Kasumi-1 (cell line): ENCODE results near the gene STX12.
"Not testable (repeated sequence)": the region's sequence is repeated elsewhere in the genome, so short reads cannot be mapped to it uniquely, and the experiment has no call there.

Source experiments
- DNase-seq, 2 experiments: peaks; one replicate each; lab custom pipeline; 2025; lab: John Stamatoyannopoulos, UW

The STX12 gene

GRCh38 chr1:27830621-27831440 lies 57.8 kb downstream of the STX12 start, which contains the start of gene PPP1R8:
TSS of gene PPP1R8 (plus strand) at chr1:27830782. CDS start at chr1:27830836, 54 bp downstream.
- peak; percentile 95 to 97 for DNase-seq

DNA sequence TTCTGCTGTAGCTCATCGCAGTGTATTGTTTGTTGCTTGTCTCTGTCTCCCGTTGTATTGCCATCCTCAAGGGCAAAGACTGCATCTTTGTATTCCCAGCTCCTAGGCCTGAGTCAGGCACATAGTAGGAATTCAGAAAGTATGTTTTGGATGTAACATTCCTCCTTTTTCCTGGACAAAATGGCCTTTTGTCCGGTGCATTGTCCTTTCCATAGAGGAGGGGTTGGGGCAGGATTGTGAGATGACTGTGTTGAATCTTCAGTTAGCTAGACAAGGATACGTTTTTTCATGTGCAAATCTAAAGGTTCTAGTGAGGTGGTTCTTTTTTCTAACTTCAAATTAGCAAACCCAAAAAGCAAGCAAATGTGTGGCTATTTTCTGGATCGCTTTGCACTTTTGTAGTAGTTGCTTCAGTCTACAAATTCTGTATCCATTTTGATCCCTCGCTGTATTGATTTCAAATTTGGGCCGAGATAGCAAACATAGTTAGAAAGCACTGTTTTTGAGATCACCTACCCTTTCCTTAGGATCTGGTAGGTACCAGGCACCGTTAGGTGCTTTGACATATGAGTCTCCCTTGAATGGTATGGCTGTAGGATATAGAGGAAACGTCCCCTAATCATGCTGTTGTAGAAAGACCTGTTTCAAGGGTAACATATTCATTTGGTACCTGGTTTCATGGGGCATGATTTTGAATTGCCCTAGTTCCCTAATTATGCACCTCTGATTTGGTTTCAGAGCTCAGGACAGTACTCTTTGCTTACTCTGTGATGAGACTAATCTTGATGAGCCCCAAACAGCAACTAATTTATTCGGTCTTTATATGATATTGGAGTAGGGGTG lies 58.8 kb downstream of the STX12 start:
- peak in 1 of 2 experiments; percentile 4 for DNase-seq

- no peak for DNase-seq
Observed at GRCh38 chr1:27832762-27833161, 59.7 kb downstream of the STX12 start.

DNA sequence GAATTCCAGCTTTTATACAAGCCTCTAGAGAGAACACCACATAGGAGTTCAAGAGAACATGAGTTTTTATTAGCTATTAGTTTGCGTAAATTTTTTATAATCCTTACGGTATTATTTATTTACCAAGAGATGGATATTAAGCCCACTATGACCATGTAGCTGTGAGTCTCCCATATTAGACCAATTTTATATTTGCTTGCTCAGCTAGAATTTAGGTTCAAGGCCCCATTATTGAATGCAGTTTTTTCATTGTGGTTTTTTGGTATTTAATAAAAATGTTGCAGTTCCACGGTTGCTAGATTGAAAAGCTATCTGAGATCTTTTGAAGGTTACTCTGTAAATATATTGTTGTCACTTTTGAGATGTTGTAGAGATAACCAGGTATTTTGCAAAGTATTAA lies 60.5 kb downstream of the STX12 start:
- no peak for DNase-seq

DNA sequence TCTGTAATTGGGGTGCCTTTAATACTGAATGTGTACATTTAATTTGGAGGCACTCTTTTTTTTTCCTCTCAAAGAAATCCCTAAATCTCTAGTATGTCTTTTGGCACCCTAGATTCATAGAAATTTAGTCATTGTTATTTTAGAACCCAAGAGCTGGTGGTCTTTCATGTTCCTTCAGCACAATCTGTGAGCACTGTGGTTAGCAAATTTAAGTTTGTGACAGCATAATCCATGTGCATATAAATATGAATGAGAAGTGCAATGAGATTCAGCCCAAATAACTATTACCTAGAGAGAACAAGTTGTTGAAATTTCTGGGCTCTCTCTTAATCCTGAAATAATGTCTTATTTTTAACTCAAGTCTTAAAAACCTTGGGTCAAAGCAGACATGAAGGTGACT lies 62.0 kb downstream of the STX12 start:
- no peak for DNase-seq

DNA sequence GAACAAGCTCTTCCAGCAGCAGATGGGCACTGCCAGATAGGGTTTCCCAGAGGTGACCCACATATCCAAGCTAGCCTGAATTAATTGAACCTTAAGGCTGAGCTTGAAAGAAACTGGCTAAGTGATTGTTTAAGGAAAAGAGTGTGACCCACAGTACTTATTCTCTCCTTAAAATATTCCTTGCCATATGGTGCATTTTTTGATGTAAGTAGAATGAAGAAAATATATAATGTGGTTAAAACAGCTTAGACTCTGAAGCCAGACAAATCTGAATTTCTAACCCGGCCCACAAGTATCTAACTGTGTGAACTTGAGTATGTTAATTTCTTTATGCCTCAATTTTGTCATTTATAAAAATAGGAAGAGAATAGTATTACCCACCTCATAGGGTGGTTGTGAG lies 62.5 kb downstream of the STX12 start:
- DNase-seq = no peak

DNA sequence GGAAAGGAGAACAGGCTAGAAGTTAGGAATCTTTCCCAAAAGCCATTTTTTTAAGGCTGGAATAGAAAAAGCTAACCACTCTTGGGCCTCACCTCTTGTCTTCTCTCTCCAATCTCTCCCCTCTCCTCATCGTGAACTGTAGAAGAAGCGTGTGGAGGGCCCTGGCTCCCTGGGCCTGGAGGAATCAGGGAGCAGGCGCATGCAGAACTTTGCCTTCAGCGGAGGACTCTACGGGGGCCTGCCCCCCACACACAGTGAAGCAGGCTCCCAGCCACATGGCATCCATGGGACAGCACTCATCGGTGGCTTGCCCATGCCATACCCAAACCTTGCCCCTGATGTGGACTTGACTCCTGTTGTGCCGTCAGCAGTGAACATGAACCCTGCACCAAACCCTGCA lies 76.9 kb downstream of the STX12 start:
- no peak for DNase-seq

GRCh38 chr1:27855085-27855484 lies 82.1 kb downstream of the STX12 start:
- DNase-seq = no peak

DNA sequence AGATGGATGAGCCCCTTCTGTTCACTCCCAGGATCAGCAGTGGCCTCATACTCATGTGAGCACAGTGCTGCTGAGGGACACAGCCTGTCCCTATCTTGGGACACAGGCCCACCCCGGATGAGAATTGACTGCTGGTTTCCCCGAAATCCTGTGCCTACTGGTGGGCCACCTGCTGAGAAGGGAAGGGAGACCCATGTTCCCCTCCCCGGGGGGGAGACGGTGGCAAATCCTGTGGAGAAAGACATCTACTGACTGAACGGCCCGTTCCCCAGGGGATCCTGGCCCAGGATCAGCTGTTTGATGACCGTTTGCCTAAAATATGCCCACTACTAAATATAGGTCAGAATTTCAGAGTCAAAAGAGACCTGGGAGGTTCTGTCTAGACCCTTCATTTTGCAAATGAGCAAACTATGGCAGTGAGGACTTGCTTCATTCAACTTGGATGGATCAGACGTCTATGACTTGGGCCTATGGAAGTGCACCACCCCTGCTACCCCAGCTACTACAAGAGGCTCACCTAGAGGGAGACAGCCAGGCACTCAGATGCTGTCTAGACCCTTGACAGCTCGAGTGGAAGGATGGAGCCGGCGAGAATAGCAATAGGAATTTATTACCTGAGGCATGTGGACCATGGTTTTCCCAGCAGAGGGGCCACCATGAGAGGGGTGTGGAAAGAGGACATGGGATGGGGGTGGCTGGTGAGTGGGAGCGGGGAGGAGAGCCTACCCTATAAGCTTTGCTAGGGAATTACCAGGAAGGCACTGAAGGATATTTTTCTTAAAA lies 83.7 kb downstream of the STX12 start:
- no peak for DNase-seq

- DNase-seq = not testable (repeated sequence)
Observed at GRCh38 chr1:27857552-27857951, 84.5 kb downstream of the STX12 start.

- peak; percentile 83 to 89 for DNase-seq
Observed at GRCh38 chr1:27858072-27858948, 85.3 kb downstream of the STX12 start.

- no peak for DNase-seq
Observed at GRCh38 chr1:27858949-27859576, 86.0 kb downstream of the STX12 start.

GRCh38 chr1:27861436-27861835 lies 88.4 kb downstream of the STX12 start:
- DNase-seq = no peak

DNA sequence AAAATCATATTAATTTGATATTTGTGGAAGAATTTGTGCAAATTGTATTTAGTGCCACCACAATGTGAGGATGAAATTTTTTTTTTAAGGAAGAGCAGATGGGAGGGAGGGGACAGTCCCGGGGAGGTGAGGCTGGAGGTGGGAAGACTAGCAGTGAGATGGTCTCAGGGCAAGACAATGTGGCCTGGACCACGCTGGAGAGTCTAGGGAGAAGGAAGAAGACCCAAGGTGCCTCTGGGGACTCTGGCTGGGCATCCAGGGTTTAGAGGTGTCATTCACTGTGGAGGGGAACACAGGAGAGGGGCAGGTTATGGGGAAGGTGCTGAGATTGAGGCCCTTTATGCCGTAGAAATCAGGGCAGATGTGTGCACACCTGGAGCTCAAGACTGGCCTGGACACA lies 89.0 kb downstream of the STX12 start:
- no peak for DNase-seq

GRCh38 chr1:27862671-27863537 lies 89.9 kb downstream of the STX12 start:
- DNase-seq = peak; percentile 86 to 88

DNA sequence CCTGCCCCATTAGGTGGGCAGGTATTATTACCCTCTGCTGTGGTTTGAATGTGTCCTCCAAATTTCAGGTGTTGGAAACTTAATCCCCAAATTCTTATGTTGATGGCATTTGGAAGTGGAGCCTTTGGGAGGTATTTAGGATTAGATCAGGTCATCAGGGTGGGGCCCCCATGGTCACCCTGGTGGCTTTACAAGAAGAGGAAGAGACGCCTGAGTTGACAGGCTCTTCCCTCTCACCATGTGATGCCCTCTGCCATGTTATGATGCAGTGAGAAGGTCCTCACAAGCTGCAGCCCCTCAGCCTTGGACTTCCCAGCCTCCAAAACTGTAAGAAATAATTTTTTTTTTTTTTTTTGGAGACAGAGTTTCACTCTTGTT lies 90.5 kb downstream of the STX12 start:
- peak in 1 of 2 experiments; percentile 36 for DNase-seq

DNA sequence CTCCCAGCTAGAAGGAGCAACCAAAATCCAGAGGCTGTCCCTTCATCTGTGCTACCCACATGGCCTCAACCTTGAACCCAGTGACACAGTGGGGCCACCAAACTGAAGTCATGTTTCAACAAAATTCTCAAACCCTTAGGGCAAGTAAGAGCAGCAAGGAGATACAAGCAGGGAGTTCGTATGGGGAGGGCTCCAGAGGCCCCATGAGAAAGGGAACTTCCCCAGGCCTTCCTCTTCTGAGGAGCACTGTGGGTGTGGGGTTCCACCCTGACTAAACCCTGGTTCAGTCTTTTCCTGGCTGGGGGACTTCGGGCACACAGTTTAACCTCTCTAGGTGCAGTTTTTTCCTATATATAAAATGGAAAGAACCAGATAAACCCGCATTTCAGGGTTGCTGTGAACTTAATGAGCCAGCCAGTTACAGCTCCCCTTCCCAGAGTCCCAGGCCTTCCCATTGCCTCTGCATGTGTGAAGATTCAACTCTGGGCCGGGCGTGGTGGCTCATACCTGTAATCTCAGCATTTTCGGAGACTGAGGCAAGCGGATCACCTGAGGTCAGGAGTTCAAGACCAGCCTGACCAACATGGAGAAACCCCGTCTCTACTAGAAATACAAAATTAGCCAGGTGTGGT lies 91.4 kb downstream of the STX12 start:
- DNase-seq = peak; percentile 73 to 82

- DNase-seq = no peak
Observed at GRCh38 chr1:27865821-27866220, 92.8 kb downstream of the STX12 start.

- DNase-seq = no peak
Observed at GRCh38 chr1:27868556-27868931, 95.5 kb downstream of the STX12 start.
